ENCODE results near the gene MAP2K5. TPM values are rescaled to one million over a fixed set of nuclear protein-coding genes. Genes with fewer than 3 reads are reported as not detected.

MAP2K5 gene
- total RNA-seq, 2 donors from 2014 or later, result 7.4 to 10.2 TPM

- H3K27me3 ChIP-seq (replicated peaks; ENCODE audit: insufficient read depth), result no peaks in the 10 kb centered on the region
- no peak overlapping the region for H3K4me3 ChIP-seq
- DNase-seq (ENCODE audit: low spot score) (no peak), ATAC-seq (ENCODE audit: insufficient number of reproducible peaks, low FRiP score, low read depth) (no peak)
- no peaks in the 10 kb centered on the region for H3K4me1 ChIP-seq (ENCODE audit: control insufficient read depth in 1 of 2, low read depth in 2 of 2)
- TF ChIP-seq, protein P1, sequence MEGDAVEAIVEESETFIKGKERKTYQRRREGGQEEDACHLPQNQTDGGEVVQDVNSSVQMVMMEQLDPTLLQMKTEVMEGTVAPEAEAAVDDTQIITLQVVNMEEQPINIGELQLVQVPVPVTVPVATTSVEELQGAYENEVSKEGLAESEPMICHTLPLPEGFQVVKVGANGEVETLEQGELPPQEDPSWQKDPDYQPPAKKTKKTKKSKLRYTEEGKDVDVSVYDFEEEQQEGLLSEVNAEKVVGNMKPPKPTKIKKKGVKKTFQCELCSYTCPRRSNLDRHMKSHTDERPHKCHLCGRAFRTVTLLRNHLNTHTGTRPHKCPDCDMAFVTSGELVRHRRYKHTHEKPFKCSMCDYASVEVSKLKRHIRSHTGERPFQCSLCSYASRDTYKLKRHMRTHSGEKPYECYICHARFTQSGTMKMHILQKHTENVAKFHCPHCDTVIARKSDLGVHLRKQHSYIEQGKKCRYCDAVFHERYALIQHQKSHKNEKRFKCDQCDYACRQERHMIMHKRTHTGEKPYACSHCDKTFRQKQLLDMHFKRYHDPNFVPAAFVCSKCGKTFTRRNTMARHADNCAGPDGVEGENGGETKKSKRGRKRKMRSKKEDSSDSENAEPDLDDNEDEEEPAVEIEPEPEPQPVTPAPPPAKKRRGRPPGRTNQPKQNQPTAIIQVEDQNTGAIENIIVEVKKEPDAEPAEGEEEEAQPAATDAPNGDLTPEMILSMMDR (IDR thresholded peaks at IDR 0.05), result no peak
- no peaks in the 10 kb centered on the region for H3K9me3 ChIP-seq
- no peak overlapping the region for H3K27ac ChIP-seq
- H3K36me3 ChIP-seq, result no peaks in the 10 kb centered on the region
These were observed 182.3 kb downstream of the MAP2K5 start for GRCh38 chr15:67724691-67725375.

- Histone ChIP-seq H3K27me3 (replicated peaks; ENCODE audit: insufficient read depth) (no peaks in the 10 kb centered on the region), H3K27ac (no peak overlapping the region), H3K4me3 (no peak overlapping the region), H3K9me3 (no peaks in the 10 kb centered on the region), H3K36me3 (no peaks in the 10 kb centered on the region), H3K4me1 (ENCODE audit: control insufficient read depth in 1 of 2, low read depth in 2 of 2) (no peaks in the 10 kb centered on the region)
- DNase-seq (ENCODE audit: low spot score) (no peak), ATAC-seq (ENCODE audit: insufficient number of reproducible peaks, low FRiP score, low read depth) (no peak)
- TF ChIP-seq, protein P1 (IDR thresholded peaks at IDR 0.05), result no peak
These were observed 187.6 kb downstream of the MAP2K5 start for GRCh38 chr15:67730135-67730534.

GRCh38 chr15:67731112-67731721, 188.7 kb downstream of the MAP2K5 start:
- DNase-seq (ENCODE audit: low spot score) (no peak), ATAC-seq (ENCODE audit: insufficient number of reproducible peaks, low FRiP score, low read depth) (no peak)
- Histone ChIP-seq H3K4me3 (no peak overlapping the region), H3K27ac (no peak overlapping the region), H3K4me1 (ENCODE audit: control insufficient read depth in 1 of 2, low read depth in 2 of 2) (no peaks in the 10 kb centered on the region), H3K27me3 (replicated peaks; ENCODE audit: insufficient read depth) (no peaks in the 10 kb centered on the region), H3K36me3 (no peaks in the 10 kb centered on the region), H3K9me3 (no peaks in the 10 kb centered on the region)
- TF ChIP-seq, protein P1 (IDR thresholded peaks at IDR 0.05), result no peak

GRCh38 chr15:67732164-67732563, 189.7 kb downstream of the MAP2K5 start:
- Histone ChIP-seq H3K27me3 (replicated peaks; ENCODE audit: insufficient read depth) (no peaks in the 10 kb centered on the region), H3K4me1 (ENCODE audit: control insufficient read depth in 1 of 2, low read depth in 2 of 2) (no peaks in the 10 kb centered on the region), H3K9me3 (no peaks in the 10 kb centered on the region), H3K36me3 (no peaks in the 10 kb centered on the region), H3K27ac (no peak overlapping the region), H3K4me3 (no peak overlapping the region)
- TF ChIP-seq, protein P1 (IDR thresholded peaks at IDR 0.05), result no peak
- DNase-seq (ENCODE audit: low spot score), result no peak
- ATAC-seq (ENCODE audit: insufficient number of reproducible peaks, low FRiP score, low read depth), result no peak

DNA sequence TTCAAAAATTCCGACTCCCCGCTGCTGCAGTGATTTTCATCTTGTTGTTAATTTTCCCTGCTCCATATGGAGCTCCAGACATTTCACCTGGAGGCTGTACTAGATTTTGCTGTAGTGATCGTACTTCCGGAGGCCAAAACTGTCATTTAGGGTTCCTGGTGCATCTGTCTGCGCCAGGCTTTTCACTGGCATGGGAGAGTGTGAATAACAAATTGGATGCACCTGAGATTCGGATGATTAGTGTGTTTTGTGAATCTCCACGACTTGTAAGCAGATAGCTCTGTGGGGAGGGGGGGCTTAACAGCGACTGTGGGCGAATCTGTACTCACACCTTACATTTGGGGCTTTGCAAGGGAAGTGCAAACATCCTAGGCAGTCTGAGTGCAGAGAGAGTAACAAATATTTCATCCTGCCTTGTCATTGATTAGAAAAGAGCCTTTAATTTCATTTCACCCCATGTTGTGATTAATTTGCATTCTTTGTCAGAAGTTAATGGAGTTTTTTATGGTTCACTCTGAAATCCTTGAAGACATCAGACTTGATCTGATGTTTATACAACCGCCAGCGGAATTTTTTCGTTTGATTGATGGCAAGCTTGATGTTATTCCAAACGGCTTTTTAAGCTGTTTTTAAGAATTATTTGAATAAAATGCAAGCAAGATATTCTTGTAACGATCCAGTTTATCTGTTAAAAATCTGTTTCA, 190.3 kb downstream of the MAP2K5 start:
- H3K27me3 ChIP-seq (replicated peaks; ENCODE audit: insufficient read depth), result no peaks in the 10 kb centered on the region
- TF ChIP-seq, protein P1 (IDR thresholded peaks at IDR 0.05), result no peak
- ATAC-seq (ENCODE audit: insufficient number of reproducible peaks, low FRiP score, low read depth), result no peak
- no peak for DNase-seq (ENCODE audit: low spot score)
- H3K4me1 ChIP-seq (ENCODE audit: control insufficient read depth in 1 of 2, low read depth in 2 of 2), result no peaks in the 10 kb centered on the region
- no peak overlapping the region for H3K4me3 ChIP-seq
- no peaks in the 10 kb centered on the region for H3K9me3 ChIP-seq
- H3K36me3 ChIP-seq, result no peaks in the 10 kb centered on the region
- H3K27ac ChIP-seq, result no peak overlapping the region
